Left renal cortex interstitium (tissue), 4 donors: Measurements from ENCODE around the gene CAPS. TPM values are rescaled to one million over a fixed set of nuclear protein-coding genes. Genes with fewer than 3 reads are reported as not detected.
"Not testable (repeated sequence)": the region's sequence is repeated elsewhere in the genome, so short reads cannot be mapped to it uniquely, and the experiment has no call there.

ENCODE experiments used
- DNase-seq, 4 donors: peaks; one replicate each; pipeline ENCODE4 v3.0.0-alpha.2; 2013; ENCODE audit warnings: low read depth in 4 of 4, low spot score in 2 of 4, missing footprints in 1 of 4
- polyA plus RNA-seq, 4 donors: library from polyadenylated mRNA; unstranded; fragments of 120-200 nt; gene quantifications; one replicate each; pipeline ENCODE4 v1.2.1, GENCODE V29; 2013; ENCODE audit not compliant: insufficient read length in 4 of 4

CAPS gene
- polyA plus RNA-seq: 10 to 100 TPM; 27.7 to 54.3 (median 37.2) TPM

- no peak for DNase-seq
Measured at GRCh38 chr19:5913739-5914357, at the start of gene CAPS. CAPS (plus strand) TSS chr19:5914254; CDS start chr19:5914407, 153 bp downstream.

DNA sequence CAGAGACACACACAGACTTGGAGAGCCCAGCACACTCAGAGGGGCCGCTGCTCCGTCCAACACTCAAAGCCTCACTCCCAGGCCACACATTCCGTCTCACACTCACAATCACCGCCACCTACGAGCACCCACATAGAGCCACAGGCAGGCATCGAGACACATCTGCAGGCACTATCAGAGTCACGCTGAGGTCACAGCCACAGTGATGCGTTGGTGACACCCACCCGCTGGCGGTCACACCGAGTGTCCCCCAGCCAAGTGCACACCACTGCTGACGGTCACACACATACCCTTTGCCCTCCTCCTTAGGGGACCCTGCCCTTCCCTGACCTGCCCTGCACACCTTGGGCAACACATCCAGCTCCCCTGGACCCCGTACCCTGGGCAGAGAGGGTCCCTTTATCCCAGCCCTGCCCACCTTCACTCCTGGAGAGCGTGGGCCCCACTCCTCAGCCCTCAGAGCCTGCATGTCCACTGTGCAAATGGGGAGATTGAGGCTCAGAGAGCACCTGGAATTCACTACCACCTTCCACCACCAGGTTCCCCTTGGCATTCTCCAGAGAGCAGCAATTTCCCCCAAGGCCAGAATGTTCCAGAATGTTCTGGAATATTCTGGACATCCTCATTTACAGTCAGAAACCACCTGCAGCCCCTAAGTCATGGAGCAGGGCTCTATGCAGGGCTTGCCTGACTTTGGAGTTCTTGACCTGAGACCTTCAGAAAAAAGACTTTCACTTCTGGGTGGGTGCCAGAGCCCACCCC lies 49.1 kb upstream of the CAPS start:
- DNase-seq: no peak

- DNase-seq: no peak
Measured at GRCh38 chr19:5865772-5866171, 48.3 kb upstream of the CAPS start.

GRCh38 chr19:5867201-5868136 lies 46.6 kb upstream of the CAPS start:
- no peak for DNase-seq

- no peak for DNase-seq
Measured at GRCh38 chr19:5870986-5871394, 43.1 kb upstream of the CAPS start.

DNA sequence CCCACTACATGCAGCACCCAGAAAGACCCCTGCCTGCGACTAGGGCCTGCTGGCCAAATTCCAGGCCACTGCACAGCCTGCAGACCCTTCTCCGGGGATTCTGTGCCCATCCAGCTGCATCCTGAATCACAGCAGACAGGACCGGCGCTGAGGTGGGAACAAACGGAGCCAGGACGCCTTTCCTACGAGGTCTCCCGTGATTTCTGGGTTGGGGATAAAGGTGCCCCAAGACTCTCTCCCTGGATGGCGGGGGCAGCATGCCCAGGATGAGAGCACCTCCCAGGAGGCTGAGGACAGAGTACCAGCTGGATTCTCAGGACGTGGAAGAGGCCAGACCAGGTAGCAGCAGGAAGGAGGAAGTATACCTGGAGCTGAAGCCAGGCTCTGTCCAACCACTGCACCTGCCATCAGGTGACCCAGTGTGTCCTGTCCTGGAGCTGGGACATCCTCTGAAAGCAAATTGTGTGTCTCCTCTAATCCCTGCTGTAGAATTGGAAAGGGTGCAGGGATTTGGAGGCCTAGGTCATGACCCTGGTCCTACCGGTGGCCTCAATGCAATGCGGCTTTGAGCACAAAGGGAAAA lies 40.3 kb upstream of the CAPS start:
- DNase-seq: no peak

GRCh38 chr19:5874496-5874895 lies 39.6 kb upstream of the CAPS start:
- not testable (repeated sequence) for DNase-seq

GRCh38 chr19:5877427-5877826 lies 36.6 kb upstream of the CAPS start:
- no peak for DNase-seq

DNA sequence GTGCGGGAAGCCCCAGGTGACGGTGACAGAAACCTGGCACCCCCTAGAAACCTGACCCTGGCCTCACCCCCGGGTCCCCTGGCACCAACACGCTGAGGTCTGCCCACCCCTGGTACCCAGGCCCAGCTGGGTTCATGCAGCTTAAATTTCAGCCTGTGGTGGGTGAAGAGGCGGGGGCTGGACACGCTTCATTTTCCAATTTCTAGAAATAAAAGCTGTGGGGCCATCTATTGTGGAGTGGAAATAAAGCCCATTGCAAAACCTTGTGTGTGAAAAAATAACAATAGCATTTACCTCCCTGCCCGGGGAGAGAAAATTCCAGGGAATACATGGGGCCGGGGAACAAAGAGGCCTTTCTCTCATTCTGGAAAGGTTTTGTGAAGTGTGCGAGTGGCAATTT lies 36.2 kb upstream of the CAPS start:
- DNase-seq: no peak

GRCh38 chr19:5880196-5880595 lies 33.9 kb upstream of the CAPS start:
- no peak for DNase-seq

DNA sequence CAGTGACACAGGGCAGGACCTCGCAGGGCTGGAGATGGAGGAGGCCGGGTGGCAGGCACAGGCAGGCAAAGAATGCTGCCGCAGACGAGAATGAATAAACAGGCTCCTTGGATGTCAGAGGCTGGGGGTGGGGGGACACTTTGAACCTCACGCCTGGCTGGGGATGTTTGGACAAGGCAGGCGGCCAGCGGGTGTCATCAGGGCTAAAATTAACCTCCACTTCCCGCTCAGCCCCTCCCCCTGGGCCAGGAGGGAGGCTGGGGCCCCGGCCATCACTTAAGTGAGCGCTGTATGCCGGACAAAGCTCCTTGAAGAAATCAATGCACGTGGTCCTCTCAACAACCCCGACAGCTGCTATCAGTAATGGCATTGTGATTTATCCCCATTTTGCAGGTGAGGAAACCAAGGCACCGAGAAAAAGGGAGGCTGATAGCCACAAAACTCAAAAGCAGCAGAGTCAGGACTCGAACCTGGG lies 33.4 kb upstream of the CAPS start:
- no peak for DNase-seq

GRCh38 chr19:5881543-5882299 lies 32.3 kb upstream of the CAPS start:
- DNase-seq: no peak

- DNase-seq: no peak
Measured at GRCh38 chr19:5882421-5882968, 31.6 kb upstream of the CAPS start.

DNA sequence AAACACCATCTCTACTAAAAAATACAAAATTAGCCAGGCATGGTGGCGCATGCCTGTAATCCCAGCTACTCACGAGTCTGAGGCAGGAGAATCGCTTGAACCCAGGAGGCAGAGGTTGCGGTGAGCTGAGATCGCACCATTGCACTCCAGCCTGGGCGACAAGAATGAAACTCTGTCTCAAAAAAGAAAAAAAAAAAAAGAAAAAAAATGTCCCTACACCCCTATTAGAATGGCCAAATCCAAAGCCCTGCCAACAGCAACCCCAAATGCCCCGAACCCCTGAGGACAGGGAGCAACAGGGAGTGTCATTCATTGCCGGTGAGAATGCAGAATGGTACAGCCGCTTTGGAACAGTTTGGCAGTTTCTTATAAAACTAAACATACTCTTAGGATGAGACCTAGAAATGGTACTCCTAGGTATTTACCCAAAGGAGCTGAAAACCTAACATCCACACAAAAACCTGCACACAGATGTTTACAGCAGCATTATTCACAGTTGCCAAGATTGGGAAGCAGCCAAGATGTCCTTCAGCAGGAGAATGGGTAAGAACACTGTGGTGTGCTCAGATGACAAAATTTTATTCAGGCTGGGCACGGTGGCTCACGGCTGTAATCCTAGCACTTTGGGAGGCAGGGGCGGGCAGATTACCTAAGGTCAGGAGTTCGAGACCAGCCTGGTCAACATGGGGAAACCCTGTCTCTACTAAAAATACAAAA lies 30.7 kb upstream of the CAPS start:
- not testable (repeated sequence) for DNase-seq

DNA sequence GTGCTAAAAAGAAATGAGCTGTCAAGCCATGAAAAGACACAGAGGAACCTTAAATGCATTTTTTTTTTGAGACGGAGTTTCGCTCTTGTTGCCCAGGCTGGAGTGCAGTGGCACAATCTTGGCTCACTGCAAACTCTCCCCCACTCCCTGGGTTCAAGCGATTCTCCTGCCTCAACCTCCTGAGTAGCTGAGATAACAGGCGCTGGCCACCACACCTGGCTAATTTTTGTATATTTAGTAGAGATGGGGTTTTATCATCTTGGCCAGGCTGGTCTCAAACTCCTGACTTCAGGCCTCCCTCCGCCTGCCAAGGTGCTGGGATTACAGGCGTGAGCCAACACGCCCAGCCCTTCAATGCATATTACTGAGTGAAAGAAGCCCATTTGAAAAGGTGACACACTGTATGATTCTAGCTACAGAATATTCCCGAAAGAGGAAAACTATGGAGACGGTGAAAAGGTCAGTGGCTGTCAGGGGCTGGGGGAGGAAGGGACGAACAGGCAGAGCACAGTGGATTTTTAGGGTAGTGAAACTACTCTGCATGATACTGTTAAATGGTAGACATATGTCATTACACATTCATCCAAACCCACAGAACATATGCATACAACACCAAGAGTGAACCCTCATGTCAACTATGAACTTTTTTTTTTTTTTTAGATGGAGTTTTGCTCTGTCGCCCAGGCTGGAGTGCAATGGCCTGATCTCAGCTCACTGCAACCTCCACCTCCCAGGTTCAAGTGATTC lies 29.8 kb upstream of the CAPS start:
- not testable (repeated sequence) for DNase-seq

- no peak for DNase-seq
Measured at GRCh38 chr19:5889288-5889971, 24.6 kb upstream of the CAPS start.

GRCh38 chr19:5890099-5890498 lies 24.0 kb upstream of the CAPS start:
- no peak for DNase-seq

DNA sequence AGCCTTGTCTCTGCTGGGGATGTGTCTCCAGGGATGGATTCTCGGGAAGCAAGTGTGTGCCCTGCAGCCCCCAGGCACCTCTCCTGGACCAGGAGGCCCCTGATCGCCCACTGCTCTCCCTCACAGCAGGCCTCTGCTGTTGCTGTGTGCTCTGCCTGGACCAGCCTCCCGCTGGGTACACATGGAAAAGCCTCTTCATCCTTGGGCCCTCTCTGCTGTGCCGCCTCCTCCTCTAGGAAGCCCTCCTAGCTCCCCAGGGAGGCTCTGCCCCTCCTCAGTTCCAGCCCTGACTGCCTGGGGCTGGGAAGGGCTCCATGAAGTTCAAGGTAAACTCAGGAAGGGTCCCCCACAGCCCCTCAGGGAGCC lies 22.5 kb upstream of the CAPS start:
- no peak for DNase-seq
